GM10266 (cell line): Measurements from ENCODE around the gene AGAP1.

ENCODE experiments used
- DNase-seq: peaks from one replicate; pipeline ENCODE4 v3.0.0; 2012; ENCODE audit errors: extremely low spot score
- TF ChIP-seq, protein P1 (sequence below): IDR thresholded peaks from 2 replicates; pipeline ENCODE4 v1.5.1; 2012; ENCODE audit warnings: mild to moderate bottlenecking, low read depth; ENCODE audit not compliant: control insufficient read depth, insufficient read depth; ENCODE audit errors: missing control alignments

The AGAP1 gene

DNA sequence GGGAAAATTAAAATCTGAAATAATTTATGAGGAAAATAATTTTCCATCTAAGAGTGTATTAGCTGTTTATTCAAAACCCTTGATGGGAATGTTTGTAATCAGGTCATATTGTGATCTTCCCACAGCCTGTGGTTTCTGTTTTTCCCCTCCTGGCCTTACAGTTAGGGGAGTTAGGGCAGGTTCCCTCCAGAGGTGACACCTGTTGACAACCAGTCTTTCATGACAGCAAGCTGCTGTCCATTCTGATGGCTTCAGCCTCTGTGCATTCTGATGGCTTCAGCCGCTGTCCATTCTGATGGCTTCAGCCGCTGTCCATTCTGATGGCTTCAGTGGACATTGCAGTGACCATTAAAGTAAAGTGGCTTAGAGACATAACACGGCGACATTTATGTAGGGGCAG lies 346.1 kb downstream of the AGAP1 start:
- TF ChIP-seq, protein P1, sequence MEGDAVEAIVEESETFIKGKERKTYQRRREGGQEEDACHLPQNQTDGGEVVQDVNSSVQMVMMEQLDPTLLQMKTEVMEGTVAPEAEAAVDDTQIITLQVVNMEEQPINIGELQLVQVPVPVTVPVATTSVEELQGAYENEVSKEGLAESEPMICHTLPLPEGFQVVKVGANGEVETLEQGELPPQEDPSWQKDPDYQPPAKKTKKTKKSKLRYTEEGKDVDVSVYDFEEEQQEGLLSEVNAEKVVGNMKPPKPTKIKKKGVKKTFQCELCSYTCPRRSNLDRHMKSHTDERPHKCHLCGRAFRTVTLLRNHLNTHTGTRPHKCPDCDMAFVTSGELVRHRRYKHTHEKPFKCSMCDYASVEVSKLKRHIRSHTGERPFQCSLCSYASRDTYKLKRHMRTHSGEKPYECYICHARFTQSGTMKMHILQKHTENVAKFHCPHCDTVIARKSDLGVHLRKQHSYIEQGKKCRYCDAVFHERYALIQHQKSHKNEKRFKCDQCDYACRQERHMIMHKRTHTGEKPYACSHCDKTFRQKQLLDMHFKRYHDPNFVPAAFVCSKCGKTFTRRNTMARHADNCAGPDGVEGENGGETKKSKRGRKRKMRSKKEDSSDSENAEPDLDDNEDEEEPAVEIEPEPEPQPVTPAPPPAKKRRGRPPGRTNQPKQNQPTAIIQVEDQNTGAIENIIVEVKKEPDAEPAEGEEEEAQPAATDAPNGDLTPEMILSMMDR: no peak
- DNase-seq: no peak

DNA sequence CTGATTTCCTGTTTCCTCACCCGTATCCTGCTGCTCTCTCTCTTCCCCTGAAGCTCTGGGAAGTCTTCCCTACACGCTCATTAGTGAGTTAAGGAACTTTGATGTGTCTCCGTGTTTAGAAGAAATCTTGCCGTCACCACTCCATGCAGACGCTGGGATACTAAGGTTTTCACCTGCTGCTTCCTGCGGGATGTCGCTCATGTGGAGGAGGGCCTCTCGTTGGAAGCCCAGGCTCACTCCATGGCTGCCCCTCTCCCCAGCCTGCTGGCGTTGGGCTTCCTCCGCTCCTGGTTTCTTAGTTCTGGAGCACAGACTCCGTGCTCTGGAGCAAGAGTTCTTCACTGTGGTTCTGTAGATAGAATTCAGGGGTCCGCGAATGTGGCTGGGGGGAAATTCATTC lies 348.0 kb downstream of the AGAP1 start:
- DNase-seq: no peak
- TF ChIP-seq, protein P1: no peak

DNA sequence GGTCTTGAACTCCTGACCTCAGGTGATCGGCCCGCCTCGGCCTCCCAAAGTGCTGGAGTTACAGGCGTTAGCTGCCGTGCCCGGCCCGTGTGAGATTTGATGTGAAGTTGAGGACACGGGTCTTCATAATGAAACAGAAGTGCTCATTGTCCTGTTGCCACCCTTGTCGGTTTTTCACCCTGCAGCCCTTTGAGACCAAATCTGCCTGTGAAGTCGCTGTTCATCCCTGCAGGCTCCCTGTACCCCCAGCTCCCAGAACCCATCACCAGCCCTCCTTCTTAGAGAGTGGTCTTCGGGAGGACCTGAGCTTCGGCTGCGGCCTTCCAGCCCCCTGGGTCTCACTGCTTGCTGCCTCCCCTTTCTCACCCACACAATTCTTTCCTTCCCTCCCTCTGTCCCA lies 349.1 kb downstream of the AGAP1 start:
- no peak for DNase-seq
- TF ChIP-seq, protein P1: no peak

DNA sequence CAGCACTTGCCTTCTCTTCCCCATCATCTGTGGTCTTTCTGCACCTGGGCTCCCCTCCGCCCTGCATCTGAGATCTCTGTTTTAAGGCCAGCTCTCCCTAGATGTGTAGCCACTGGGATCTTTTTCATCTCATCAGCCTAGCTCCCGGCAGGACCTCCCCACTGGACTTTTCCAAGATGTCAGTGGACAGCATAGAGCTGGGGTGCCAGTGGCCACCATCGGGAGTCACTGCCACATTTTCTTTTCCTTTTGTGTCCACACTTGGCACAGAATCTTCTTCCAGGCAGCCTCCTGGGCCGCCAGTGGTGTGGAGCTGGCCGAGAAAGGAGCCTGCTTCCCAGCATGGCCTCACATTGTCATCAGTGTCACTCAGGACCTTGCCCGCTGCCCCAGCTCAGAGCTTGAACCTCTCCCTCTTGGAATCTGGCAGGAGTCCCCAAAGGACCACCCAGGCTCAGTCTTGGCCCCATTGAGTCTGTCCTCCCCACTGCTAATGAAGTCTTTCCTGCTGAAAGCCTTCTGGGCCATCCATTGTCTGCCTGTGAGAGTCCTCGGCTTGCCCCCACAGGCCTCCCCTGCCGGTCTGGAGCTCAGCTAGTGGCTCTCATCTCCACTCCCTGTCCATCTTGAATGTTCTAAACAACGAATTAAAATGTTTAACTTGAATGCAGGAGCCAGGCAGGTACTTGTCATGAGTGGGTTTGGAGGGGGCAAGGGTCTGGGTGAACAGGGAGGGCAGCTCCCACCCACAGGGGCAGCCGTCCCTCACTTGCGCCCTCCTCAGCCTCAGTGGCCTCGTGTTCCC lies 349.9 kb downstream of the AGAP1 start:
- no peak for DNase-seq
- TF ChIP-seq, protein P1: no peak

DNA sequence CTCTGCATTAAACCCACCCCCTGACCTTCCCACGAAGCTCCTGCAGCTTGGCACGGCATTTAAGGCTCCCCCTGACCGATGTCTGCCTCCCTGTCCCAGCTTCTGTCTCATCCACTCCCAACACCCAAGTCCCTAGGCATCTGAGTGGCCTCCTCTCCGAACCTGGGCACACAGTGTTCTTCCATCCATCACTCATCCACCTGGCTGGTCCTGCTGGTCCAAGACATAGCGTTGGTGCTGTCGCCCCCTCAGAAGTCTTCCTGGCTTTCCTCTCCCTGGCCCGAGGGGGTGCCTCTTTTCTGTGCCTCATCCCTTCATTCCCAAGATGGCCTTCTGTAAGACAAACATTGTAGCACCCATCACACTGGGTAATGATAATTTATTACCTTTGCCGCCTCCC lies 350.7 kb downstream of the AGAP1 start:
- TF ChIP-seq, protein P1: no peak
- no peak for DNase-seq

DNA sequence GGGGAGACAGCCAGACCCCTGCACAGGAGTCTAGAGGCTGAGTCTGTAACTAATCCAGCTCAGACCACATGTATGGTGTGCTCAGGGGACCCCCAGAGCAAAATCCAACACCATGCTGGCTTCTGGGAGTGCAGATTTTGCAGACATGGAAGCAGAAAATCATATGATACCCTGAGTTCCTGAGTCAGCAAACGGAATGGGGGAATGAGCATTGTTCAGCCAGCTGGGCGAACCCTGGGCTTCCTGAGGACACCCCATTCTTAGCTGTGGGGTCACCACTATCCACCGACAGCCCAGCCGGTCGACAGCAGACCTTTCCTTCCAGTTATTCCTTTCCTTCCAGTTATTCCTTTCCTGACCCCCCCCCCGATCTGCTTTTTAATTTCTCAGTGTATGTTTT lies 351.4 kb downstream of the AGAP1 start:
- TF ChIP-seq, protein P1: no peak
- DNase-seq: no peak

DNA sequence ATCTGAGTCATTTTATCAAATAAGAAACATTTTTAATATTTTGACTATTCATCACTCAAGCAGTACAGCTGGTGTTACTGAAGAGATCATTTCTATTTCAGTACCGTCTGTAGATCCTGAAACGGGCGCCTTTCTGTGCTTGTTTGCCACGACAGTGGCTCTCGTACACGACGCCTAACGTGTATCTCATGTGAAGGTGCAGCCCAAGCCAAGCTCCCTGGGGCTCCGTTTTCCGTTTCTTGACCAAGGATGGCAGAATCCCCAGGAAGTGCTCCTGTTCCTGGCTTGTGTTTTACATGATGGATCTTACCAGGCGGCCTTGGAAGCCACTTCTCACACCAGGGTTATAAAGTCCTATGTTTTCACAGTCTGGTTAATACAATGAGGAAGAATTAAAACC lies 353.7 kb downstream of the AGAP1 start:
- DNase-seq: no peak

More for the DNA sequence above, 353.7 kb downstream of the AGAP1 start:
- TF ChIP-seq, protein P1: no peak
